GM10266 (cell line): ENCODE measurements around the gene TSPAN18.

Experiments used
- DNase-seq: peaks from one replicate; pipeline ENCODE4 v3.0.0; 2012; ENCODE audit errors: extremely low spot score
- TF ChIP-seq, protein P1 (sequence below): IDR thresholded peaks from 2 replicates; pipeline ENCODE4 v1.5.1; 2012; ENCODE audit warnings: mild to moderate bottlenecking, low read depth; ENCODE audit not compliant: control insufficient read depth, insufficient read depth; ENCODE audit errors: missing control alignments

The TSPAN18 gene

DNA sequence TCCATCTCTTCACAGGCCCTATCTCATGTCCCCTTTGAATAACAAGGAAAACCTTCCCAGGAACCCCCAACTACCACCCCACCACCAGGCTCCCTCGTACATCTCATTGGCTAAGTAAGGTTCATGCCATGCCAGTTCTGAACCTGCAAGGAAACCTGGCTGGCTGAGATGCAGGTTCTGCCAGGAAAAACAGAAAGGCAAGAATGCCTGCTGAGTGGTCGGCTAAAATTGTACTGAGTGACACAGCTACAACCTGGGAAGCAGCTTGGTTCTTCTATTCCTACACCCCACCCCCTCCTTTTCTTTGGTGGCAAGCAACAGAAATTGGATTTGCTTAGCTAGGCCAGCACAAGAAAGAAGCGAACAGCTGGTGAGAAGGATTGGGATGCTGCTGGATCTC lies 36.1 kb upstream of the TSPAN18 start:
- no peak for DNase-seq
- TF ChIP-seq, protein P1, sequence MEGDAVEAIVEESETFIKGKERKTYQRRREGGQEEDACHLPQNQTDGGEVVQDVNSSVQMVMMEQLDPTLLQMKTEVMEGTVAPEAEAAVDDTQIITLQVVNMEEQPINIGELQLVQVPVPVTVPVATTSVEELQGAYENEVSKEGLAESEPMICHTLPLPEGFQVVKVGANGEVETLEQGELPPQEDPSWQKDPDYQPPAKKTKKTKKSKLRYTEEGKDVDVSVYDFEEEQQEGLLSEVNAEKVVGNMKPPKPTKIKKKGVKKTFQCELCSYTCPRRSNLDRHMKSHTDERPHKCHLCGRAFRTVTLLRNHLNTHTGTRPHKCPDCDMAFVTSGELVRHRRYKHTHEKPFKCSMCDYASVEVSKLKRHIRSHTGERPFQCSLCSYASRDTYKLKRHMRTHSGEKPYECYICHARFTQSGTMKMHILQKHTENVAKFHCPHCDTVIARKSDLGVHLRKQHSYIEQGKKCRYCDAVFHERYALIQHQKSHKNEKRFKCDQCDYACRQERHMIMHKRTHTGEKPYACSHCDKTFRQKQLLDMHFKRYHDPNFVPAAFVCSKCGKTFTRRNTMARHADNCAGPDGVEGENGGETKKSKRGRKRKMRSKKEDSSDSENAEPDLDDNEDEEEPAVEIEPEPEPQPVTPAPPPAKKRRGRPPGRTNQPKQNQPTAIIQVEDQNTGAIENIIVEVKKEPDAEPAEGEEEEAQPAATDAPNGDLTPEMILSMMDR: no peak

DNA sequence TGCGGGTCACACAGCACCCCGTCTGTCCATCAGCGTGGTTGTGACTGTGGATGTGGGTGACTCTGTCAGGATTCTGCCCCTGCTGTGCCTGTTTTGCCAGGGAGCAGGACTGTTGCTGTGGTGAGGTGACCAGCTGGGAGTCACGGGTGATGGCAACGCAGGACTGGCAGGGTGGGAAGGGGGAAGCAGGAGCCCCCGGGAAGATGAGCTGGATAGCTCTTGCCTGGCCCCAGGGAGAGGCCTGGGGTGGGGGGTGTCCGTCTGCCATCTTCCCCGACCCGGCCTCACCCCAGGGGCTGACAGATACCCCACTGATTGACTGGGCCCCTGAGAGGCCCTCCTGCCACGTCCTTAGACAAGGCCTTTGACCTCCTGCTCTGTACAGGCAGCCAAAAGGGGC lies 34.3 kb upstream of the TSPAN18 start:
- no peak for DNase-seq
- TF ChIP-seq, protein P1: no peak

DNA sequence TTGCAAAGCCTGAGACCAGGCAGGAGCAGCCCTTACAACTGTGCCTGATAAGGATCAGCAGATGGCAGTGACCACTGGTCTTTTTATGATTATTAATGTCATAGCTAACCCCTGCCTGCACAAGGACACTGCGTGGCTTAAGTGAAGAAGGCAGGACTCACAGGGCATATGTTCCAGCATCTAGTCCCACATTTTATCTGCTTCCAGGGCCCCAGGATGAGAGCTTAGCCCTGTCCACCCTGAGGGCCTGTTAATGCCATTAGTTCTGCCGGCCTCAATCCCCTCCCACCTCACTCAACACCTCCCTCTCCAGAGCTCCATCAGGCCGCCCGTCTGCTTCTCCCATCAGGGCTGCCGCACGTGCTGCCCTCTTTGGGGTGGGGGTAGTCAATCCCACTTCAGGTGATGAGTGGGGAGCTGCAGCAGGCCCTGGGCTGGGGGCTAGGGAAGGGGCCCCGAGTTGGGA lies 33.1 kb upstream of the TSPAN18 start:
- TF ChIP-seq, protein P1: no peak
- DNase-seq: no peak

DNA sequence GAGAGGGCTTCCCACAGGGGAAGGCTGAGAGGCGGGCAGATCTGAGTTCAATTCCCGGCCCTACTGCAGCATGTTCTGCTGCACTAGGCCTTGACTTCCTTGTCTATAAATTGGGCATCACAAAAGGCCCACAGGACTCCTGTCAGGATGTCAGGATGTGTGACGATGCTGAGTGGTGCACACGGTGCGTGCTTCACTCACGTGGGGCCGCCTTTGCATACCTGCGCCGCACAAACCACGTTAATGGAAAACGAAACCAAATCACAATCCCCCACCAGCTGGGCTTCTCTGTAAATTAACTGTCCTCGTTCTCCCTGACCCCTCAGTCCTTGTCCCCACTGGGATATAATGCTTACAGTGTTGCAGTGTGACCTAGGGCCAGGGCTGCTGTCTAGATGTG lies 32.3 kb upstream of the TSPAN18 start:
- DNase-seq: no peak
- TF ChIP-seq, protein P1: no peak

DNA sequence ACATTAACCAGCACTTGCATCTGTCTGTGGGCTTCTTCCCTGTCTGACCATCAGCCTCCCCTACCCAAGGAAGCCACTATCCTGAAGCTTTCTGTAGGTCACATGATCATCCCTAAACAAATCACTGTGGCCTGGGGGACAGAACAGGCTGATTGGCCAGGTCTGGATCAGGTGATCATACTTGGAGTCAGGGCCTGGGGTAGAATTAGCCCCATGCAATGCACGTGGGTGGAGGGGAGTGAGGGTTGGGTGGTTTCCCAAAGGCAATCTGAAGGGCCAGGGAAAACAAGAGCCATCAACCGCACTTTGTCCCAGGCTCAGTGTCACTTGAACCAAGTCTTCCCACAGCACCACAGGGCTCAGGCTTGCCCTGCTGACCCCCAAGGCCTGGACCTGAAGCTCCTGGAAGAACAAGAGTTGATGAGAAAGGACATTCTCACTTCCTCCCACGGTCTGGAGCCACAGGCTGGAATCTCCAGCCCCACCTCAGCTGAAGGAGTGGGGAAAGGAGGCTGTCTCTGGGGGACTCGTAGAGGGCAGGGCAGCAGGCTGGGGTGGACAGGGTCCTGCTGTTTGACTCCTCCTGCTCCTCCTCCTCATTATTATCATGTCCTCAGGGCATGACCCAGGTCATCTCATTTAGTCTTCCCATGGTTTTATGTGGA lies 31.5 kb upstream of the TSPAN18 start:
- no peak for DNase-seq
- TF ChIP-seq, protein P1: no peak

DNA sequence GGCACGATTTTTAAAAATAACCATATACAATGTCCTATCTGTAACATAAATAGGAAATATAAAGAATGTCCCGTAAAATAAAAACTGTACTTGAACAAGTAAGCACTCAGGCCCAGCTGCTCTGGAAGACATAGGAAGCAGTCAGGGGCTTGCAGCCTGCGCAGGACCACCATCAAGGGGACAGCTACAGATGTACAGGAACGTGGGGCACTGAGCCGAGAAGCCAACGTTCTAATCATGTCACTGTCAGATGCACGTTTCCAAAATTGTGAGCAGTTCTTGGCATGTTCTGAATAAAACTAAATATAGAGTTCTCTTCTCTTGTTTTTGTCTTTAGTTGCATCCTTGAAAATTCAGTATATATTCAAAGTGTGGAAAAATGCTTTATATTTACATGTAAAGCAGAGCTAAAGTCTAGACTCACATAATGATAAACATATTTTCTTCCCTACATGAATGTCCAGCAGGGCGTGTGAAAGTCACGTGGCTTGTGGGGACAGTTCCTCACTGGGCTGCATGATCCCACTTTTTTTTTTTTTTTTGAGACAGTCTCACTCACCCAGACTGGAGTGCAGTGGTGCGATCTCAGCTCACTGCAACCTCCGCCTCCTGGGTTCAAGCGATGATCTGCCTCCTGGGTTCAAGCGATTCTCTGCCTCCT lies 28.4 kb upstream of the TSPAN18 start:
- no peak for DNase-seq
- TF ChIP-seq, protein P1: no peak
